NCI-H510A treated with DMSO at 0.1 percent for 48 hours (cell line): ENCODE data around the gene CDADC1.

Experiments used
- DNase-seq: peaks from one replicate; lab custom pipeline; 2025; lab: John Stamatoyannopoulos, UW

Gene CDADC1

GRCh38 chr13:49295244-49295643, 47.5 kb downstream of the CDADC1 start:
- no peak for DNase-seq

DNA sequence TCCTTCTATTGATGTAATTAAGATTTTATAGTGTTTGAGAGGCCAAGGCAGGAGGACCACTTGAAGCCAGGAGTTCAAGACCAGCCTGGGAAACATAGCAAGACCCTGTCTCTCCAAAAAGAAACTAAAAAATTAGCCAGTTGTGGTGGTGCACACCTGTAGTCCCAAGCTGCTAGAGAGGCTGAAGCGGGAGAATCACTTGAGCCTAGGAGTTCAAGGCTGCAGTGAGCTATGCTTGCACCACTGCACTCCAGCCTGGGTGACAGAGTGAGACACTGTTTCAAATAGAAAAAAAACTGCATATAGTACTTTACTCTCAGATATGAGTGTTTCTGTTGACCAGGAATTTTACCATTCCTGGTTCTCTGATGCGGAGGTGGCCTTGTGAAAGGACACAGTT, 48.9 kb downstream of the CDADC1 start:
- DNase-seq, result no peak

DNA sequence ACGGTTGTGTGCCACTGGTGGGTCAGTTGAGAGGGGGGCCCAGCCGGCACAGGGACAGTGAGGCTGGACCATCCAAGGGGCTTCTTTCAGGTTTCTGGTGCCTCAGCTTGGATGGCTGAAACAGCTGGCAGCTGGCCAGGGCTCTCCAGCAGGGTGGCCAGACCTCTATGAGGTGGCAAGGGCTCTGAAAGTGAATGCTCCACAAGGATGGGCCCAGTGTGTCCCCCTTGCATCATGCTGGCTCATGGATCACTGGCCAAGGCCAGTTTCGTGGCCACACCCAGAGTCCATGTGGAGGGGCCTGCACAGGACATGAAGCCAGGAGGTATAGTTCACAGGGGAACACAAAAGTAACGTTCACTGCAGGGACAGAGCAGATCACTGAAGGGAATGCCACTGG, 49.6 kb downstream of the CDADC1 start:
- DNase-seq, result no peak

- no peak for DNase-seq
Measured at GRCh38 chr13:49298416-49298815, 50.7 kb downstream of the CDADC1 start.

DNA sequence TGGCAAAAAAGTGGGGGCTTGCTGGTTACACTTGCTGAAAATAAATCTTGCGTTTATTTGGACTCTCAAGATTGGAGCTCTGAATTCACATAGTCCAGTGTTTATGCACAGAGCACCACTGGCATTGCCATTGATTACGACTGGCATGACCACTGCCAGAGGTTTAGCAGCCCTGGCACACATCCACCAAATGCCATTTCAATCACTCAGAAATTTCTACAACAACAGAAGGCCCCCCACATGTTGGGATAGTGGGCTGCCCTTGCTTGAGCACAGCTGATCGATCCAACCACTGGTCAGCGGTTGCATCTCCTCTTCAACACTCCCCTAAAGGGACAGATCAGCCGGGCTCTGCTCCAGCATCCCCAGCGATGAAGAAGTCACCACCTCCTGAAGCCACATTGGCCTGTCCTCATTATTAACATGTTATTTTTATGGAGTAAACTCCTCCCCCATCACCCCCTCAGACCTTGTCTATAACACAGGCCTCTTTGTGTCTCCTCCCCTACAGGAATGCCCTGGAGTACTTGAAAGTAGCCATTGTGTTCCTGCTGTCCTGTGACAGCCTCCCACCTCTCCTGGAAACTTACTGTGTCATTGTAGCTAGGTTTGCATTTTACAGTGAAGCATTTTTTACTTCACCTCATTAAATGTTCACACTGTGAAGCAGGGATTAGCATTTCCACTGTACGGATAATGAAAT, 51.3 kb downstream of the CDADC1 start:
- DNase-seq, result no peak

GRCh38 chr13:49300276-49300675, 52.6 kb downstream of the CDADC1 start:
- DNase-seq, result no peak

- peak; percentile 73 for DNase-seq
Measured at GRCh38 chr13:49300739-49301589, 53.2 kb downstream of the CDADC1 start.

GRCh38 chr13:49302222-49302621, 54.5 kb downstream of the CDADC1 start:
- DNase-seq, result no peak

GRCh38 chr13:49302817-49303216, 55.1 kb downstream of the CDADC1 start:
- peak; percentile 48 for DNase-seq

DNA sequence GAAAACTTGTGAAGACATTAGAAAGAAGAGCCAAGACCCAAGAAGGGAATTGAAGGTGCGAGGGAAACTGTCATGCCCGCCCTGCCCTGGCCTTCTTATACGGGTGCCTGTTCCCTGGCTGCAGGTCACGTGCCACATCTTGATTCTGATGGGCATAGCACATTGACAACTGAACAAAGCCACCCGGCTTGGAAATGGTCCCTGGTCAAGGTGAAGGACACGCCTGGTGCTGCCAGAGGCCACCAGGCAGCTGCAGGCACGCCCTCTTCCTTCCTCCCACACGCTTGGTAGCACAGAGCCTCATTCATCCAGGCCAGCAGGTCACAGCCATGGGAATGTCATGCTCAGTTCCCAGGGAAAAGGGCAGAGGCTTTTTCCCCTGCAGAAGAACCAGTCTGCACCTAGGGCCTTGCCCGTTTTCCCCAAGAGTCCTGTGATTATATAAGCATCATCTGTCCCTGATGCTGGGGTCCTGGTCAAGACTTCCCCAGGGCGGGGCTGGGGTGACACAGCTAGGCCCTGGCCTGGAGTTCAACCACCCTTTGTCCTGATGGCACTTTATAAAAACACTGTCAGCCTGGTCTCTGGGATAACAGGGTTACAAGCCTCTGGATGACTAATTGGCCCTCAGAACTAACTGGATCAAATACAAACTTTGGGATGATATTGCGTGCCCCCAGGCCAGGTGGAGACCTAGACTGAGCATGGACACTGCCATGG, 56.0 kb downstream of the CDADC1 start:
- no peak for DNase-seq

DNA sequence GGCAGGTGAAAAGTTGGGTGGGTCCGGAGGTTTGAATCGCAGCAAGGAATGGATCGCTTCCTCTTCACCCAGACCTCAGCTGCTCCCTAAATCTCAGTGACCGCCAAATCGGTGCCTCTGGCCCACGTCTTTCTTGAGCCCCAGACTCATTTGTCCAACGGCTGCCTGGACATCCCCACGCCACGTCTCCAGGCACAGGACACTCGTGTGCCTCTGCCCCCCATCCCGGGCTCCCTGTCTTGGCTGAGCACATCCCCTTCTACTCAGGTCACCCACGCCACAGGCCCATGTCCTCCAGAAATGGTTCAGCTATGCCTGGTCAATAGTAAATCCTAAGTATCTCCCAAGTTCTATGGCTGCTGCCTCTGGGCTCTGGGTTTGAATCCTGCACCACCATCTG, 56.6 kb downstream of the CDADC1 start:
- DNase-seq, result no peak

- peak; percentile 7 for DNase-seq
Measured at GRCh38 chr13:49304763-49305700, 57.3 kb downstream of the CDADC1 start.

DNA sequence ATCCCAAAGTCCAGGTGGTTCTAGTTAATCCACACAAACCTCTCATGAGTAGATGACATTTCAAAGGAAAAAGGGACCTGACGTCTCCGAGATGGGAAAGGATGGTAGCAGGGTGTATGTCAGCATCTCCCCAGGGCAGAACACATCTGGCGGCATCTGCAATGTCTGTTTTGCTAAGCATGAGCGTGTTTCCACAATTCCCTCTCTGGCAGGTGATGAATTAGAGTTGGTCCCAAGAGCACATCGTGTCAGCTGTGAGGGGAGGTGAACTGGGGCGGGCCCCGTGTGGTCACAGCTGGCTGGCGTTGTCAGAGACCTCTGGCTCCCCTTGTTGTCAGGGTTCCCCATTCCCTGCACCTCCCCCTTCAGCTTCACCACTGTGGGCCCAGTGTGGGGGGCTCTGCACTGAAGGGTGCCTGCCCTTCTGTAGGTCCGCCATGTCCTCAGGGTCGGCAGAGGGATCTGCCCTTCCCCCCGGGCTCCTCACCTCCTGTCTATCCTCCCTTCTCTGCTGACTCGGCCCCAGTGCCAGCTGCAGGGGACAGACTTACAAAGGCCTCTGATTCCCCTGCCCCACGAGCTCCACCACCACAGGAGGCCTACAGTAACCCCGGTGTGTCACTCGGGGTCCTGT, 58.2 kb downstream of the CDADC1 start:
- DNase-seq, result no peak

DNA sequence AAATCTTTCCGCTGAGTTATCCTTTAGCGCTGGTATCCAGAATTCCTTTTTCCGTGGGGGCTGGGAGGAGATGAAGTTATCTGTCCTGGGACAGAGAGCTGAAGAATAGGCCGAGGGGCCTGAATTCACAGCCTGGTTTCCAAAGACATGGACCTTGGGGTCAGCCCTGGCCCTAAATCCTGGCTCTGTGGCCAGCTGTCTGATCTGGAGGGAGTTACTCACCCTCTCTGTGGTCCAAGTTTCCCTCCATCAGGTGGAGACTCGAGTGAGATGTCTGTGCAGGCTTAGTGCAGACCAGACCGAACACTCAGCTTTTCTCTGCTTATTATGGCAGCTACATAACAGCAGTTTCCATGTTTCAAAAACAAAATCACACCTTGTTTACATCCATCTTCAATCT, 59.6 kb downstream of the CDADC1 start:
- no peak for DNase-seq

DNA sequence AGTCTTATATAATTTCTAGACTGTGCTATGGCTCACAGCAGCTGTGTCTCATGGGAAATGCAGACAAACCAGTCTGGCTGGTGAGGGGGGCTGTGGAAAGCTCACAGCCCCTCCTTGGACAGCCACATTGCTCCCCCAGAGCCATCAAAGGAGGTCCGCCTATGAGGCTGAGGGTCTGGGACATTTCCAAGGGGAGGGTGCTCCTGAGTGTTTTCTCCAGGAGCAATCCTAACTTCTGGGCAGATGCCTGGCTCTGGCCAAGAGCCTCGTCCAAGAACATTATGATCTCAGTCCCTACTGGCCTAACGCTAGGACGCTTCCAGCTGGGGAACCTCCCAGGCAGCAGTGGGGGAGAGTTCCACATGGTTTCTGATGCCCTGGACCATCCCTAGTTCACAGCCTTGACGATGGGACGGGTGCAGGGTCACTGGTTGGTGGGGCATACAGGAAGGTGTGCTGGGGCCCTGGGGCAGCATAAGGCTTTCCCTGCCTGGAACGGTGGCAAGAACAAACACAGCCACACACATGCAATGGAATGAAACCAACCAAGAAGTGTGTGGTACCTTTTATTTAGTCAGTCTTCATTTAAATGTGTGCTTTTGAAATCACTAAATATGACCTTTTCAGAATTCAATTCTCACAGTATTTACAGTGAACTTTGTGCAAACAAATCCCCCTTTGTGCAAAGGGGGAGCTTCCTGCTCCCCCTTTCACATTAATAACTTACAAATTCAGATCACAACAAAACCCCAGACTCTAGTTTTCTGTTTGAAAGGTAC, 60.6 kb downstream of the CDADC1 start:
- DNase-seq, result no peak

- DNase-seq, result no peak
Measured at GRCh38 chr13:49308921-49309408, 61.2 kb downstream of the CDADC1 start.

DNA sequence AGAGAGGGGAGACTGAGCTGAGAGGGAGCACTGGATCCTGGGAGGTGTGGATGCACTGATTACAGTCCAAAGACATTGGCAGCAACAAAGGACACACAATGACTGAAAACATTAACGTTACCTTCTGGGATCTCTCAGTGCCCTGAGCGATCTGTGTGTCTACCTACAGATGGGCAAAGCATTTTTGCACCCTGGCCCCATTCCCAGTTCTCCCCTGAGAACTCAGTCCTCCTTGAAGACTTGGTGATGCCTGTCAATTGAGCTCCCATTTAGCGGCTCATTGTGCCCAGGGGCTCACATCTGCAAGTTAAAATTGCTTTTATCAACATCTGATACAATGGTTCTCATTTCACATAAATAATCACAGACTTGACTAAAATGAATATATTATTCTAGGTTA, 62.5 kb downstream of the CDADC1 start:
- no peak for DNase-seq

- DNase-seq, result no peak
Measured at GRCh38 chr13:49311816-49312215, 64.1 kb downstream of the CDADC1 start.

GRCh38 chr13:49314344-49314882, 66.7 kb downstream of the CDADC1 start:
- DNase-seq, result no peak

DNA sequence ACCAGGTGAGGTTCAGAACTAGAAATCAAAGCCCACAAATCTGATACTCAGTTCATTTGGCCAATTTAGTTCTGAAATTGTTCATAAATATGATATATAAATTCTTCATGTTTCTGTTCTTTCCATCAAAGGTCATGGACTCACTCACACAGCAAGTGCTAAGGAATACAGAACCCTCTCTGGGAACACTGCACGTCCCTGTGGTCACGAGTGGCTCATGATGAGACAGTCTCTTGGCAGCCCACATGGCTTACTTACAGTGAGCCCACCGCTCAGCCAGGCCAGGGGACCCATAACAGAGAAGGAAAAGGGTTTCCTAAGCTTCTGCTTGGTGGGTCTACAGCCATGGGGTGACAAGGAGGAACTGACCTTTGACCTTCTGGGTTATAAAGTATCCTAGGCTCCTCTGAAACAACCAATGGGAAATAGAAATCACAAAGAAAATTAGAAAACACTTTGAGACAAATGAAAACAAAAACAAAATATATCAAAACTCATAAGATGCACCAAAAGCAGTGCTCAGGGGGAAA, 67.4 kb downstream of the CDADC1 start:
- no peak for DNase-seq
